HepG2 (cell line): ENCODE data around the gene CDK15. TPM values are rescaled to one million over a fixed set of nuclear protein-coding genes. Genes with fewer than 3 reads are reported as not detected.

Source experiments
- ATAC-seq: fragments of 200-7000 bp; cut with Tn5 transposase; 3 replicates; pipeline ENCODE4 v1.9.1; 2020; ENCODE audit warnings: mild to moderate bottlenecking, moderate library complexity
- BruUV-seq: library from RNA; stranded (reverse); fragments of 400-500 nt; replicated peaks from 2 replicates; lab custom pipeline; 2021; lab: Mats Ljungman, UMichigan
- CTCF ChIA-PET: fragments of 300-600 bp; formaldehyde crosslinking; extraction: SDS; loops from one replicate; lab custom pipeline; 2021; ENCODE audit warnings: low total read pairs, inconsistent platforms, low intra/inter-chr PET ratio; lab: Yijun Ruan, JAX
- POLR2A ChIA-PET: fragments of 350-600 bp; sonication (Branson Sonifier 250); formaldehyde crosslinking; loops from one replicate; lab custom pipeline; 2020; ENCODE audit warnings: antibody characterized with exemption, inconsistent platforms; lab: Yijun Ruan, JAX
- DNase-seq: peaks from one replicate; pipeline ENCODE4 v3.0.0-alpha.2; 2015; ENCODE audit warnings: low spot score
- FAIRE-seq: peaks from 3 replicates; lab custom pipeline; 2011; peaks lifted over from hg19 to GRCh38; lab: Jason Lieb, UNC
- H2AFZ ChIP-seq: one replicate; pipeline ENCODE4 v1.6.1; 2011; ENCODE audit warnings: low read length, inconsistent platforms
- H3K27ac ChIP-seq: fragments of 300-600 bp; 3 replicates; pipeline ENCODE4 v1.8.0; 2011; ENCODE audit warnings: mixed run types, mild to moderate bottlenecking, mixed read lengths, low read length, inconsistent platforms; ENCODE audit not compliant: insufficient read depth; ENCODE audit errors: extremely low read length
- H3K27me3 ChIP-seq, 2 experiments: fragments of 200-600 bp in 1 of 2; 2 replicates in 1 of 2; 3 replicates in 1 of 2; pipeline versions ENCODE4 v1.6.0 to v1.8.0; 2011; ENCODE audit warnings: low read length in 2 of 2, mild to moderate bottlenecking in 2 of 2, moderate library complexity in 2 of 2, inconsistent platforms in 1 of 2; ENCODE audit not compliant: insufficient read depth in 2 of 2, control insufficient read depth in 1 of 2
- H3K36me3 ChIP-seq, 2 experiments: fragments of 200-600 bp in 1 of 2; replicated peaks in 1 of 2; 2 replicates in 1 of 2; 3 replicates in 1 of 2; pipeline versions ENCODE4 v1.5.1 to v1.8.0; 2011; ENCODE audit warnings: low read length in 2 of 2, inconsistent platforms in 1 of 2; ENCODE audit not compliant: insufficient read depth in 2 of 2, control insufficient read depth in 1 of 2
- H3K4me1 ChIP-seq: 2 replicates; pipeline ENCODE4 v1.5.1; 2012; ENCODE audit warnings: low read length, inconsistent platforms; ENCODE audit not compliant: insufficient read depth
- H3K4me2 ChIP-seq: 2 replicates; pipeline ENCODE4 v1.6.0; 2011; ENCODE audit warnings: low read depth, low read length, inconsistent platforms
- H3K4me3 ChIP-seq, 3 experiments: fragments of 200-600 bp in 1 of 3; sonication (generic), shearing (Covaris generic) in 1 of 3; replicated peaks in 1 of 3; 2 replicates each; pipeline ENCODE4 v1.5.1; 2011 to 2016; ENCODE audit warnings: low read length in 3 of 3, inconsistent platforms in 2 of 3, low read depth in 2 of 3, mild to moderate bottlenecking in 2 of 3, control low read depth in 1 of 3, mixed read lengths in 1 of 3; ENCODE audit not compliant: insufficient read depth in 1 of 3
- H3K79me2 ChIP-seq: one replicate; pipeline ENCODE4 v1.6.1; 2011; ENCODE audit warnings: low read length, inconsistent platforms; ENCODE audit not compliant: insufficient read depth
- H3K9ac ChIP-seq: 2 replicates; pipeline ENCODE4 v1.6.0; 2011; ENCODE audit warnings: mild to moderate bottlenecking, low read depth, low read length, inconsistent platforms; ENCODE audit not compliant: insufficient read depth
- H3K9me3 ChIP-seq: 2 replicates; pipeline ENCODE4 v1.5.1; 2012; ENCODE audit warnings: mild to moderate bottlenecking, low read length
- H4K20me1 ChIP-seq: 2 replicates; pipeline ENCODE4 v1.6.0; 2011; ENCODE audit warnings: inconsistent platforms, mild to moderate bottlenecking, low read length, moderate library complexity; ENCODE audit not compliant: insufficient read depth
- CTCF ChIP-seq: sonication (generic); formaldehyde crosslinking; IDR thresholded peaks from 2 replicates; pipeline ENCODE4 v1.5.0; 2020; ENCODE audit warnings: mild to moderate bottlenecking, missing genetic modification reagents, moderate library complexity
- NFE2L1 ChIP-seq: sonication (generic); formaldehyde crosslinking; IDR thresholded peaks from 2 replicates; pipeline ENCODE4 v1.4.0; 2020; ENCODE audit warnings: missing genetic modification reagents, mild to moderate bottlenecking, borderline replicate concordance
- RCOR2 ChIP-seq: IDR thresholded peaks from 2 replicates; pipeline ENCODE4 v1.6.1; 2016; ENCODE audit warnings: missing biosample characterization, missing genetic modification reagents
- TSC22D2 ChIP-seq: sonication (generic); formaldehyde crosslinking; IDR thresholded peaks from 2 replicates; pipeline ENCODE4 v1.5.1; 2020; ENCODE audit warnings: missing genetic modification reagents, mild to moderate bottlenecking, borderline replicate concordance
- ZBTB7A ChIP-seq: sonication (generic); formaldehyde crosslinking; IDR thresholded peaks from 2 replicates; pipeline ENCODE4 v1.8.0; 2022; ENCODE audit warnings: mild to moderate bottlenecking, missing genetic modification reagents
- WGBS: methylation state at CpG from one replicate; pipeline ENCODE4 v1.1.6; 2017; ENCODE audit warnings: low lambda C conversion rate; 5-methylcytosine and 5-hydroxymethylcytosine counted together
- in situ Hi-C: cut with HindIII; loops from 2 replicates; pipeline ENCODE4 v1.10.0; 2017; ENCODE audit warnings: low pct_unique_long_range_greater_than_20kb; ENCODE audit not compliant: extremely low pct_ligation_motif_present
- intact Hi-C: fragments of 100-400 bp; cut with micrococcal nuclease; formaldehyde crosslinking; loops from one replicate; pipeline ENCODE4 v1.10.0; 2022; ENCODE audit not compliant: unreplicated experiment
- polyA plus RNA-seq, 8 experiments: library from polyadenylated mRNA; depleted of rRNA in 3 of 8; stranded (reverse) in 7 of 8; unstranded in 1 of 8; fragments of >200 nt; fragmentation: Illumina TruSeq in 4 of 8; extraction: Trizol in 4 of 8; gene quantifications; 2 replicates each; pipeline versions ENCODE4 v1.2.1 to v1.2.3, GENCODE V29; 2011 to 2016; ENCODE audit warnings: low read depth in 4 of 8, missing spikeins in 1 of 8, mixed read lengths in 1 of 8; ENCODE audit not compliant: insufficient read depth in 1 of 8
- total RNA-seq, 5 experiments: library from RNA; depleted of rRNA; stranded (reverse); fragments of >200 nt; fragmentation: Illumina TruSeq; extraction: Trizol; gene quantifications; 2 replicates each; pipeline ENCODE4 v1.2.3, GENCODE V29; 2016; ENCODE audit warnings: low read depth in 1 of 5

CDK15 gene
- total and polyA plus RNA-seq, 2 of the 13 experiments (the other 11 are each of a cell fraction or from before 2014, with no cell fraction given) = not detected

- TF ChIP-seq CTCF (CRISPR knock-in tag) = no peak
- TF ChIP-seq RCOR2 = no peak
- no peak for TF ChIP-seq ZBTB7A (CRISPR knock-in tag)
- TF ChIP-seq, all 625 proteins: peak for 0
These were observed 80.2 kb downstream of the CDK15 start (continued) for GRCh38 chr2:201886504-201886903.

DNA sequence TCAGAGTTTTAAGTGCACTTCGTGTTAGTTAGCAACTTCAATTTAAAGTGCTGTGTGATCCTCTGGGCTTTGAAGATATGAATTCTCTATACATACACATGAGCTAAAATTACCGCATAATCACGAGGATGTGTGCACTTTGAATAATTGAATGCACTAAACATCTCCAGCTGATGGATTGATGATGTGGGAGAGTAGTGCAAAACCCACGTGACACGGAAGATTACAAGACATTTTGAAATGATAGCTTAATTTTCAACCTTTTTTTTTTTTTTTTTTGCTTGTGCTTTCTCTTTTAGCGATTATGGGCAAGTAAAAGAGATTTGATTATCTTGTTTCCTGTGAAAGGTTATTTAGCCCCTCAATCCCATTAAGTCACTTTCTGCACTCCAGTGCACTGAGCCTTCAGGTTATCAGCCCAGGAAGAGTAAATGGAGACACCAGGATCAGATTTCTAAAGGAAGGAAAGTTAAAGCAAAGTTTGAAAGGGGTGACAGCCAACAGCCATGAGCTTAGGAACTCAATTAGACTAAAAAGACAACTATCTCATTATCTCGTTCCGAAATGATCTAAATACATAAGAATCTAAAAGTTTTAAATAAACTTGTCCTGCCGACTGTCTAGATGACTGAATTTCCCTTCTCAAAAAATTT is 81.6 kb downstream of the CDK15 start:
- intact Hi-C loops (loop anchor here (10.0 kb wide), 1 partner anchor 223 kb away; no protein-coding TSS in a partner anchor), in situ Hi-C loops (no loop called here)
- no peaks in the 10 kb centered on the region for H3K4me1 ChIP-seq
- no peaks in the 10 kb centered on the region for H3K36me3 ChIP-seq
- 28% methylated on average over 9 of the region's 9 CpGs for WGBS
- no peak for ATAC-seq
- no peak for DNase-seq
- H4K20me1 ChIP-seq = no peaks in the 10 kb centered on the region
- H3K4me3 ChIP-seq = no peak overlapping the region
- peaks cover 1 to 23% of the 10 kb centered on the region in 2 experiments; a peak in 2 of 5 replicates for H3K27me3 ChIP-seq
- BruUV-seq = no TSS peak
- H2AFZ ChIP-seq = no peak overlapping the region
- TF ChIP-seq NFE2L1 (CRISPR knock-in tag) (no peak), TSC22D2 (CRISPR knock-in tag) (no peak)
- FAIRE-seq = no peak
- H3K27ac ChIP-seq = no peak overlapping the region
- no peak overlapping the region for H3K4me2 ChIP-seq
- no peak overlapping the region for H3K9ac ChIP-seq
- H3K79me2 ChIP-seq = no peaks in the 10 kb centered on the region
- POLR2A ChIA-PET = no interaction called here
- CTCF ChIA-PET = no interaction called here
- H3K9me3 ChIP-seq = no peaks in the 10 kb centered on the region
